CD4-positive, alpha-beta T cell (primary cell): ENCODE results near the gene BOK. TPM values are rescaled to one million over a fixed set of nuclear protein-coding genes. Genes with fewer than 3 reads are reported as not detected.

Experiments
- ATAC-seq: fragments of 200-7000 bp; cut with Tn5 transposase; one replicate; pipeline ENCODE4 v1.10.0; 2022; ENCODE audit warnings: mild to moderate bottlenecking; ENCODE audit not compliant: poor library complexity
- CTCF ChIA-PET: fragments of 350-600 bp; sonication (Branson Sonifier 250); formaldehyde crosslinking; loops from one replicate; lab custom pipeline; 2021; ENCODE audit warnings: antibody characterized with exemption, inconsistent platforms; lab: Charles Lee
- POLR2A ChIA-PET: fragments of 350-600 bp; sonication (Branson Sonifier 250); formaldehyde crosslinking; loops from one replicate; lab custom pipeline; 2021; ENCODE audit warnings: antibody characterized with exemption, inconsistent platforms; lab: Charles Lee
- DNase-seq, 14 experiments: peaks; one replicate each; pipeline ENCODE4 v3.0.0-alpha.2; 2013 to 2020; ENCODE audit warnings: mixed read lengths in 2 of 14
- H3K27ac ChIP-seq, 2 donors: one replicate each; pipeline versions ENCODE4 v1.5.1 to v1.7.0; 2013; ENCODE audit warnings: low read length in 2 of 2, low read depth in 1 of 2, mild to moderate bottlenecking in 1 of 2
- H3K27me3 ChIP-seq, 2 experiments: 1 replicate in 1 of 2; 2 replicates in 1 of 2; pipeline versions ENCODE4 v1.6.1 to v1.7.0; 2013; ENCODE audit warnings: low read length in 2 of 2, control low read depth in 1 of 2, mild to moderate bottlenecking in 1 of 2, moderate library complexity in 1 of 2; ENCODE audit not compliant: insufficient read depth in 2 of 2, control insufficient read depth in 1 of 2
- H3K36me3 ChIP-seq: one replicate; pipeline ENCODE4 v1.6.1; 2013; ENCODE audit warnings: low read length, control low read depth; ENCODE audit not compliant: insufficient read depth
- H3K4me1 ChIP-seq: one replicate; pipeline ENCODE4 v1.6.1; 2013; ENCODE audit warnings: low read length, control low read depth; ENCODE audit not compliant: insufficient read depth
- H3K4me3 ChIP-seq: one replicate; pipeline ENCODE4 v1.5.1; 2013; ENCODE audit warnings: mild to moderate bottlenecking, low read length, moderate library complexity
- H3K9me3 ChIP-seq, 2 experiments: 1 replicate in 1 of 2; 2 replicates in 1 of 2; pipeline versions ENCODE4 v1.6.1 to v1.7.0; 2013; ENCODE audit warnings: low read length in 2 of 2, mild to moderate bottlenecking in 2 of 2, control low read depth in 1 of 2, moderate library complexity in 1 of 2; ENCODE audit not compliant: control insufficient read depth in 1 of 2, insufficient read depth in 1 of 2
- H3K27ac Mint-ChIP-seq: one replicate; pipeline ENCODE4 v1.8.0; 2020; ENCODE audit warnings: mixed read lengths
- H3K27me3 Mint-ChIP-seq: one replicate; pipeline ENCODE4 v1.8.0; 2021; ENCODE audit warnings: mixed read lengths
- H3K36me3 Mint-ChIP-seq: one replicate; pipeline ENCODE4 v1.8.0; 2021; ENCODE audit warnings: low read depth, mixed read lengths
- H3K4me1 Mint-ChIP-seq: one replicate; pipeline ENCODE4 v1.8.0; 2021; ENCODE audit warnings: low read depth, mixed read lengths
- H3K4me3 Mint-ChIP-seq: one replicate; pipeline ENCODE4 v1.8.0; 2020; ENCODE audit warnings: mild to moderate bottlenecking, mixed read lengths
- H3K9me3 Mint-ChIP-seq: one replicate; pipeline ENCODE4 v1.8.0; 2020; ENCODE audit warnings: mixed read lengths
- intact Hi-C, 2 experiments: fragments of 100-400 bp; cut with DNase I in 1 of 2; cut with micrococcal nuclease in 1 of 2; formaldehyde crosslinking; loops; one replicate each; pipeline versions ENCODE4 v1.15.1 to v1.9.0; 2023 to 2025; cut with DNase I, micrococcal nuclease
- total RNA-seq, 174 experiments: library from RNA in 2 of 174; stranded (reverse) in 2 of 174; gene quantifications; one replicate each; pipeline ENCODE4 v1.2.3 and lab custom pipeline; 2021 to 2026
- TF ChIP-seq, protein P1 (sequence below): fragments of 200-600 bp; IDR thresholded peaks from one replicate; pipeline ENCODE4 v1.8.0; 2022; ENCODE audit warnings: antibody characterized with exemption, mild to moderate bottlenecking

Gene BOK
- total RNA-seq, 2 experiments from 2014 or later = not detected

DNA sequence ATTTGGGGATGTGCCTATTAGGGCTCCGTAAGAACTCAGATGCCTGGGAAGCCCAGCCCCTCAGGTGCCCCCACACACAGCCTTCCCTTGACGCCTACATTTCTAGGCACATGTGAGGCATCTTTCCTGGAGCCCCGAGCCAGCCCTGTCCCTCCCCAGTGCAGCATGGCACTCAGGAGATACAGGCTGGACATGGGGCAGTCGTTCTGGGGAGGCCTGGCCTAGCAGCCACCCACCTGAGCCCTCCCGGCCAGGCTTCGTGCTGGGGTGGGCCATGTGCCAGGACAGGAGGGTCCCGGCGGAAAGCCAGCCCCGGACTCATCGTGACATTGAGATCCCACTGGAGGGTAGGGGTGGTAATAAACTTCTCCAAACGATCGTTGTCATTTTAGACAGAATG, 15.2 kb downstream of the BOK start:
- Mint-ChIP-seq H3K4me1 (no peaks in the 10 kb centered on the region), H3K27ac (no peak overlapping the region), H3K27me3 (no peaks in the 10 kb centered on the region), H3K9me3 (no peaks in the 10 kb centered on the region), H3K36me3 (peaks cover 10% of the 10 kb centered on the region), H3K4me3 (no peak overlapping the region)
- no peak overlapping the region for H3K27ac ChIP-seq
- DNase-seq (no peak), ATAC-seq (no peak)
- ChIA-PET CTCF (no interaction called here), POLR2A (no interaction called here)
- H3K9me3 ChIP-seq = no peaks in the 10 kb centered on the region
- no peaks in the 10 kb centered on the region for H3K4me1 ChIP-seq
- H3K4me3 ChIP-seq = no peak overlapping the region
- no peaks in the 10 kb centered on the region for H3K27me3 ChIP-seq
- TF ChIP-seq, protein P1, sequence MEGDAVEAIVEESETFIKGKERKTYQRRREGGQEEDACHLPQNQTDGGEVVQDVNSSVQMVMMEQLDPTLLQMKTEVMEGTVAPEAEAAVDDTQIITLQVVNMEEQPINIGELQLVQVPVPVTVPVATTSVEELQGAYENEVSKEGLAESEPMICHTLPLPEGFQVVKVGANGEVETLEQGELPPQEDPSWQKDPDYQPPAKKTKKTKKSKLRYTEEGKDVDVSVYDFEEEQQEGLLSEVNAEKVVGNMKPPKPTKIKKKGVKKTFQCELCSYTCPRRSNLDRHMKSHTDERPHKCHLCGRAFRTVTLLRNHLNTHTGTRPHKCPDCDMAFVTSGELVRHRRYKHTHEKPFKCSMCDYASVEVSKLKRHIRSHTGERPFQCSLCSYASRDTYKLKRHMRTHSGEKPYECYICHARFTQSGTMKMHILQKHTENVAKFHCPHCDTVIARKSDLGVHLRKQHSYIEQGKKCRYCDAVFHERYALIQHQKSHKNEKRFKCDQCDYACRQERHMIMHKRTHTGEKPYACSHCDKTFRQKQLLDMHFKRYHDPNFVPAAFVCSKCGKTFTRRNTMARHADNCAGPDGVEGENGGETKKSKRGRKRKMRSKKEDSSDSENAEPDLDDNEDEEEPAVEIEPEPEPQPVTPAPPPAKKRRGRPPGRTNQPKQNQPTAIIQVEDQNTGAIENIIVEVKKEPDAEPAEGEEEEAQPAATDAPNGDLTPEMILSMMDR = no peak
- intact Hi-C loops = no loop called here
- H3K36me3 ChIP-seq = peaks cover 2% of the 10 kb centered on the region

DNA sequence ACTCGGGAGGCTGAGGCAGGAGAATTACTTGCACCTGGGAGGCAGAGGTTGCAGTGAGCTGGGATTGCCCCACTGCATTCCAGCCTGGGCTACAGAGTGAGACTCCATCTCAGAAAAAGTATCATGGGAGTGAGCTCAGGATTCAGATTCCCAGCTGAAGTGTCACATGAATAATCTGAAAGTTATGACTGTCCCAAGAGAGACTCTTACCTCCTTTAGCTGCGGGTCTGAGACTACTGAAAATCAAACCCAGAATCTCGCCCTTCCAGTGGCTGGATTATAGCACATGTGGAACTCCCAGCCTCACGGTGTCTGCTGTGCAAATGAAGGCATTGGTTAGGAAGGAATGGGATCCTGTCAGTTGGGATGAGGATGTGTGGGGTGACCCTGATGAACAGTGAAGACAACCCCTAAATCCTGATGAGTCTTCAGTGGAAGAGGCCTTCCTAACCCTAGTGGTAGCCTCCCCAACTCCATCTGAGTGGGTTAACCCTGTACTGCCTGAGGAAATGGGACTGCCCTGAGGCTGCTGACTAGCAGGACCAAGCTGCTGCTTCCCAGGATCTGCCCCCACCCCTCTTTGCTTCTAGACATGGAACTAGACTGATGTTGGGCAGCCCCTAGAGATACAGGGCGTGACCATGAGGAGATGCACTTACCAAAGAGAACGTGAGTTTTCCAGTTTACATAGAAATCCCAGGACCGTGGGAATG, 16.5 kb downstream of the BOK start:
- H3K36me3 ChIP-seq = peaks cover 2% of the 10 kb centered on the region
- no peaks in the 10 kb centered on the region for H3K4me1 ChIP-seq
- H3K4me3 ChIP-seq = no peak overlapping the region
- Mint-ChIP-seq H3K4me1 (no peaks in the 10 kb centered on the region), H3K9me3 (no peaks in the 10 kb centered on the region), H3K36me3 (peaks cover 13% of the 10 kb centered on the region), H3K27me3 (no peaks in the 10 kb centered on the region), H3K27ac (no peak overlapping the region), H3K4me3 (no peak overlapping the region)
- DNase-seq (no peak), ATAC-seq (no peak)
- H3K27me3 ChIP-seq = no peaks in the 10 kb centered on the region
- H3K9me3 ChIP-seq = peaks cover 0 to 6% of the 10 kb centered on the region in 2 experiments
- CTCF ChIA-PET = no interaction called here
- POLR2A ChIA-PET = no interaction called here
- H3K27ac ChIP-seq = no peak overlapping the region
- TF ChIP-seq, protein P1 = no peak
- intact Hi-C loops = no loop called here

DNA sequence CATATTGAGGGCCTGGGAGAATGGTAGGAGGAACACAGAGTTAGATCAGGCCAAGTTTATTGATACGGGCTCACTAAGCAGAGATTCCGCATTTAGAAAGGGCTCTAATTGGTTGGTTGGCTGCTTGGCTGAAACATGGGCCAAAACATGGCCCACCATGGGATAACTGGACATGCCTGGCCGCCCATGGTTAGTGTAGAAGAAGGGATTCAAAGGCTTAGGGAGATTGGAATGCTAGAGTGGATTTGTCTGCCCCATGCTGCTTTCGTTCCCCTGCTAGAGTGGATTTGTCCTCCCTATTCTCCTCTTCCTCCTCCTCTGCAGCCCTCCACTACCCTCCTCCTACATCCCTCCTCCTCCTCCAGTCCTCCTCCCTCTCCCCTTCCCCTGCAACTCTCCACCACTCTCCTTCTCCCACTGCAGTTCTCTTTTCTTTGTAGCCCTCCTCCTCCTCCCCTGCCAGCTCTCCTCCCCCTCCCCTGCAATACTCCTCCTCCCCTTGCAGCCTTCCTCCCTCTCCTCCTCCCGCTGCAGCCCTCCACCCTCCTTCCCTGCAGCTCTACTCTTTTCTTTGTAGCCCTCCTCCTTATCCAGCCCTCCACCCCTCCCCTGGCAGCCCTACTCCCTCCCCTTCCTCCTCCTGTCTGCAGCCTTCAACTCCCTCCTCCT, 17.2 kb downstream of the BOK start:
- no peak overlapping the region for H3K4me3 ChIP-seq
- H3K27me3 ChIP-seq = no peaks in the 10 kb centered on the region
- no peaks in the 10 kb centered on the region for H3K4me1 Mint-ChIP-seq
- H3K27me3 Mint-ChIP-seq = no peaks in the 10 kb centered on the region
- ChIA-PET POLR2A (no interaction called here), CTCF (no interaction called here)
- H3K36me3 ChIP-seq = peaks cover 2% of the 10 kb centered on the region
- DNase-seq (no peak), ATAC-seq (no peak)
- intact Hi-C loops = no loop called here
- TF ChIP-seq, protein P1 = no peak
- H3K36me3 Mint-ChIP-seq = peaks cover 17% of the 10 kb centered on the region
- peaks cover 0 to 6% of the 10 kb centered on the region in 2 experiments for H3K9me3 ChIP-seq
- no peak overlapping the region for H3K27ac ChIP-seq
- no peak overlapping the region for H3K4me3 Mint-ChIP-seq
- no peaks in the 10 kb centered on the region for H3K9me3 Mint-ChIP-seq
- H3K27ac Mint-ChIP-seq = no peak overlapping the region
- H3K4me1 ChIP-seq = no peaks in the 10 kb centered on the region
